Activated naive CD4-positive, alpha-beta T cell treated with anti-CD3 and anti-CD28 coated beads, Interleukin-2, amount 10 ng/mL, durations not matched to agents 7 days and 5 days (primary cell): ENCODE results near the gene TEC.

Experiments used
- CTCF ChIA-PET: fragments of 350-600 bp; sonication (Branson Sonifier 250); formaldehyde crosslinking; loops from one replicate; lab custom pipeline; 2021; ENCODE audit warnings: antibody characterized with exemption; lab: Charles Lee
- DNase-seq: peaks from one replicate; pipeline ENCODE4 v3.0.0-alpha.2; 2020
- H3K27ac Mint-ChIP-seq: one replicate; pipeline ENCODE4 v1.8.0; 2021; ENCODE audit warnings: mild to moderate bottlenecking, moderate library complexity, mixed read lengths
- H3K27me3 Mint-ChIP-seq: one replicate; pipeline ENCODE4 v1.8.0; 2021; ENCODE audit warnings: mild to moderate bottlenecking, mixed read lengths
- H3K36me3 Mint-ChIP-seq: one replicate; pipeline ENCODE4 v1.8.0; 2021; ENCODE audit warnings: mixed read lengths
- H3K4me1 Mint-ChIP-seq: one replicate; pipeline ENCODE4 v1.8.0; 2021; ENCODE audit warnings: mixed read lengths
- H3K4me3 Mint-ChIP-seq: one replicate; pipeline ENCODE4 v1.8.0; 2021; ENCODE audit warnings: mild to moderate bottlenecking, moderate library complexity, mixed read lengths
- H3K9me3 Mint-ChIP-seq: one replicate; pipeline ENCODE4 v1.8.0; 2021; ENCODE audit warnings: mixed read lengths

Gene TEC

GRCh38 chr4:48243887-48244286 lies 25.8 kb downstream of the TEC start:
- H3K27ac Mint-ChIP-seq: no peak overlapping the region
- no peaks in the 10 kb centered on the region for H3K27me3 Mint-ChIP-seq
- no peaks in the 10 kb centered on the region for H3K36me3 Mint-ChIP-seq
- H3K4me3 Mint-ChIP-seq: no peak overlapping the region
- no peak for DNase-seq
- CTCF ChIA-PET: no interaction called here
- H3K4me1 Mint-ChIP-seq: no peaks in the 10 kb centered on the region
- no peaks in the 10 kb centered on the region for H3K9me3 Mint-ChIP-seq

DNA sequence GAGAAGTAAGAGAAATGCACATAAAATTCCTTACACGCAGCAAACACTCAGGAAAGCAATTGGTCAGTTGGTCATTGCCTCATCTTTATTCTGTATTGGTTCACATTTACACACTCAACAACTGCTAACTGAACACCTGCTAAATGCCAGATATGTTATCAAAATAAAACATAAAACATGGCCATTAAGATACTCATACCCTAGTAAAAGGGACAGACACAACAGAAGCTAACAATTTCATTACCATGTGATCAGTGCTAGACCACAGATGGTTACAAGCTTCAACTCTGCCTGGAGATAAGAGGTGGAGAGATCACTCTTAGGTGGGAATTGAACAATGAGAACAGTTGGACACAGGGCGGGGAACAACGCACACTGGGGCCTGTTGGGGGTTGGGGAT lies 26.2 kb downstream of the TEC start:
- no peak overlapping the region for H3K27ac Mint-ChIP-seq
- no peak for DNase-seq
- no peak overlapping the region for H3K4me3 Mint-ChIP-seq
- no peaks in the 10 kb centered on the region for H3K4me1 Mint-ChIP-seq
- CTCF ChIA-PET: no interaction called here
- H3K9me3 Mint-ChIP-seq: no peaks in the 10 kb centered on the region
- H3K36me3 Mint-ChIP-seq: no peaks in the 10 kb centered on the region
- H3K27me3 Mint-ChIP-seq: no peaks in the 10 kb centered on the region

DNA sequence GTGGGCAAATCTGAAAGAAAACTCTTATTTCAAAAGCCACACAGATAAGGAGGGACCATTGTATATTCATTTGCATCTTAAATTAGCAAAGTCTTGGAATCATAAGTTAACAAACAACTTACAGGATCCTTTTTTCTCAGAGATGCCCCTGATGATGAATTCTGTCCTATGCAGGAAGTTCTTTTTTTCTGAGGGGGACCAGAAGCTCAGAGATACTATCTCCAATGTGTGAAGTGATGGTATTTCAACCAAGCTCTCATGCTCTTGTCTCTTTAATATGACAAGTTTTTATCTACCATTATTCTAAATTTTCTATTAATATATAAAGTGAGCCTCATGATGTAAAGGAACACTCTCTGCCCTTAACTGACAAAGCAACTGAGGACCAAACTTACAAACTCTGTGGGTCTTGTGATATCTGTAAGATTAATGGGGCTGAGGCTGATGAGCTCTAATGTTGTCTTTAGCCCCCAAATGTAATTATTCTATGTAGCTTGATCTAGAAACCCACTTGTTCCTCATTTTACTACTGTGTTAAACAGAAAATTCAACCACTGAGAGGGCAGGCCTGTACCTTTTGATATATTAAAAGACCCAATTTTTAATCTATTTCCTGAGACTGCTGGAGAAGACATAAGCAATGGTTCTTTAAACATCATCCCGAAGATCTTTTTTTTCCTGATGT lies 27.0 kb downstream of the TEC start:
- CTCF ChIA-PET: no interaction called here
- no peak overlapping the region for H3K27ac Mint-ChIP-seq
- no peak for DNase-seq
- no peaks in the 10 kb centered on the region for H3K27me3 Mint-ChIP-seq
- H3K4me1 Mint-ChIP-seq: no peaks in the 10 kb centered on the region
- no peaks in the 10 kb centered on the region for H3K9me3 Mint-ChIP-seq
- H3K4me3 Mint-ChIP-seq: no peak overlapping the region
- H3K36me3 Mint-ChIP-seq: no peaks in the 10 kb centered on the region

DNA sequence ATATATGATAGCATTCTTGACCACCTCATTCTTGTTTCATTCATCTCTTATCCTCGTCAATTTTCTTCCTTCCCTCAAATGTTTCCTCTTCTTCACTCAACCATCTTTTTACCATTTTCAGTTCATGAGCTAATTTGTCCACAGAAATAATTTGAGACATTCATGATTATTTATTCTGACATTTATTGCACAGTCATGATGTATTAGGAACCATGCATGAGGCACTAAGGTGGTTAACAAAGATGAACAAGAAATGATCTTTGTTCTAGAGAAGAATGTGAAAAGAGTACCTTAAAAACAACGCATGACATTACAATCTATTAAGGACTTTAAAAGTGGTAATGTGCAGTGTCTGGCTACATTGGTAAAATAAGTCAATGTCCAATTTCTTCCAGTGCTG lies 27.9 kb downstream of the TEC start:
- CTCF ChIA-PET: no interaction called here
- H3K27me3 Mint-ChIP-seq: no peaks in the 10 kb centered on the region
- no peak for DNase-seq
- no peak overlapping the region for H3K4me3 Mint-ChIP-seq
- no peaks in the 10 kb centered on the region for H3K4me1 Mint-ChIP-seq
- H3K9me3 Mint-ChIP-seq: no peaks in the 10 kb centered on the region
- no peak overlapping the region for H3K27ac Mint-ChIP-seq
- no peaks in the 10 kb centered on the region for H3K36me3 Mint-ChIP-seq

- no peaks in the 10 kb centered on the region for H3K36me3 Mint-ChIP-seq
- H3K4me1 Mint-ChIP-seq: peaks cover 8% of the 10 kb centered on the region
- no peaks in the 10 kb centered on the region for H3K27me3 Mint-ChIP-seq
- CTCF ChIA-PET: no interaction called here
- no peak overlapping the region for H3K27ac Mint-ChIP-seq
- DNase-seq: no peak
- H3K4me3 Mint-ChIP-seq: no peak overlapping the region
- H3K9me3 Mint-ChIP-seq: no peaks in the 10 kb centered on the region
Measured at GRCh38 chr4:48237996-48238645, 31.5 kb downstream of the TEC start.

- H3K36me3 Mint-ChIP-seq: no peaks in the 10 kb centered on the region
- CTCF ChIA-PET: no interaction called here
- no peak overlapping the region for H3K4me3 Mint-ChIP-seq
- no peaks in the 10 kb centered on the region for H3K27me3 Mint-ChIP-seq
- no peak overlapping the region for H3K27ac Mint-ChIP-seq
- no peak for DNase-seq
- no peaks in the 10 kb centered on the region for H3K9me3 Mint-ChIP-seq
- peaks cover 8% of the 10 kb centered on the region for H3K4me1 Mint-ChIP-seq
Measured at GRCh38 chr4:48235050-48235449, 34.6 kb downstream of the TEC start.

GRCh38 chr4:48234575-48234974 lies 35.1 kb downstream of the TEC start:
- no peak overlapping the region for H3K27ac Mint-ChIP-seq
- no peaks in the 10 kb centered on the region for H3K27me3 Mint-ChIP-seq
- no peak overlapping the region for H3K4me3 Mint-ChIP-seq
- CTCF ChIA-PET: no interaction called here
- no peaks in the 10 kb centered on the region for H3K36me3 Mint-ChIP-seq
- no peaks in the 10 kb centered on the region for H3K9me3 Mint-ChIP-seq
- DNase-seq: no peak
- H3K4me1 Mint-ChIP-seq: peaks cover 8% of the 10 kb centered on the region

- CTCF ChIA-PET: no interaction called here
- no peak overlapping the region for H3K4me3 Mint-ChIP-seq
- no peaks in the 10 kb centered on the region for H3K27me3 Mint-ChIP-seq
- peaks cover 1% of the 10 kb centered on the region for H3K4me1 Mint-ChIP-seq
- no peaks in the 10 kb centered on the region for H3K9me3 Mint-ChIP-seq
- no peak for DNase-seq
- no peak overlapping the region for H3K27ac Mint-ChIP-seq
- no peaks in the 10 kb centered on the region for H3K36me3 Mint-ChIP-seq
Measured at GRCh38 chr4:48228949-48229348, 40.7 kb downstream of the TEC start.

GRCh38 chr4:48227662-48228061 lies 42.0 kb downstream of the TEC start:
- Mint-ChIP-seq H3K9me3 (no peaks in the 10 kb centered on the region), H3K4me3 (no peak overlapping the region), H3K27ac (no peak overlapping the region), H3K27me3 (no peaks in the 10 kb centered on the region), H3K4me1 (no peaks in the 10 kb centered on the region), H3K36me3 (no peaks in the 10 kb centered on the region)
- DNase-seq: no peak
- CTCF ChIA-PET: no interaction called here

GRCh38 chr4:48226199-48226598 lies 43.4 kb downstream of the TEC start:
- CTCF ChIA-PET: no interaction called here
- H3K27me3 Mint-ChIP-seq: no peaks in the 10 kb centered on the region
- no peak for DNase-seq
- no peak overlapping the region for H3K4me3 Mint-ChIP-seq
- no peak overlapping the region for H3K27ac Mint-ChIP-seq
- no peaks in the 10 kb centered on the region for H3K36me3 Mint-ChIP-seq
- no peaks in the 10 kb centered on the region for H3K9me3 Mint-ChIP-seq
- H3K4me1 Mint-ChIP-seq: no peaks in the 10 kb centered on the region

- Mint-ChIP-seq H3K9me3 (no peaks in the 10 kb centered on the region), H3K27ac (no peak overlapping the region), H3K4me1 (no peaks in the 10 kb centered on the region), H3K4me3 (no peak overlapping the region), H3K27me3 (no peaks in the 10 kb centered on the region), H3K36me3 (no peaks in the 10 kb centered on the region)
- no peak for DNase-seq
- CTCF ChIA-PET: no interaction called here
Measured at GRCh38 chr4:48225368-48226141, 44.1 kb downstream of the TEC start.

- Mint-ChIP-seq H3K27ac (no peak overlapping the region), H3K36me3 (no peaks in the 10 kb centered on the region), H3K4me3 (no peak overlapping the region), H3K4me1 (no peaks in the 10 kb centered on the region), H3K9me3 (peaks cover 2% of the 10 kb centered on the region), H3K27me3 (no peaks in the 10 kb centered on the region)
- no peak for DNase-seq
- CTCF ChIA-PET: no interaction called here
Measured at GRCh38 chr4:48224606-48225005, 45.0 kb downstream of the TEC start.

- Mint-ChIP-seq H3K4me3 (no peak overlapping the region), H3K27me3 (no peaks in the 10 kb centered on the region), H3K36me3 (no peaks in the 10 kb centered on the region), H3K4me1 (no peaks in the 10 kb centered on the region), H3K9me3 (peaks cover 2% of the 10 kb centered on the region), H3K27ac (no peak overlapping the region)
- CTCF ChIA-PET: no interaction called here
- DNase-seq: no peak
Measured at GRCh38 chr4:48223633-48224295, 45.9 kb downstream of the TEC start.

DNA sequence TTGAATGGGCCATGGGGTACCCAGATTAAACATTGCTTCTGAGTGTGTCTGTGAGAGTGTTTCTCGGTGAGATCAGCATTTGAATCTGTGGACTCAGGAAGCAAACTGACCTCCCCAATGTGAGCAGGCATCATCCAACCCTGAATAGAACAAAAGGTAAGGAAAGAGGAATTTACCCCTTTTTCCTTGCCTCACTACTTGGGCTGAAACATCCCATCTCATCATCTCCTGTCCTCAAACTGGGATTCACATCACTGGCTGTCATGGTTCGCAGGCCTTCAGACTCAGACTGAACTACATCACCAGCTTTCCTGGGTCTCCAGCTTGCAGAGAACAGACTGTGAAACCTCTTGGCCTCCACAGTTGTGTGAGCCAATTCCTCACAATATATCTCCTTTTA lies 47.1 kb downstream of the TEC start:
- no peak for DNase-seq
- no peaks in the 10 kb centered on the region for H3K36me3 Mint-ChIP-seq
- no peak overlapping the region for H3K4me3 Mint-ChIP-seq
- H3K27ac Mint-ChIP-seq: no peak overlapping the region
- H3K9me3 Mint-ChIP-seq: peaks cover 2% of the 10 kb centered on the region
- CTCF ChIA-PET: no interaction called here
- no peaks in the 10 kb centered on the region for H3K27me3 Mint-ChIP-seq
- no peaks in the 10 kb centered on the region for H3K4me1 Mint-ChIP-seq
